ENCODE data around the gene NDUFV1. TPM values are rescaled to one million over a fixed set of nuclear protein-coding genes. Genes with fewer than 3 reads are reported as not detected.
"Not testable (repeated sequence)": the region's sequence is repeated elsewhere in the genome, so short reads cannot be mapped to it uniquely, and the experiment has no call there.

NDUFV1 gene
- total RNA-seq, 2 experiments from 2014 or later: 317 to 321 TPM

- Mint-ChIP-seq H3K4me3 (peak overlapping the region; percentile 74), H3K4me1 (peaks cover 21% of the 10 kb centered on the region), H3K27me3 (peaks cover 11% of the 10 kb centered on the region), H3K36me3 (peaks cover 7% of the 10 kb centered on the region), H3K9me3 (no peaks in the 10 kb centered on the region), H3K27ac (peak overlapping the region; percentile 95)
- no peak for DNase-seq
Measured at GRCh38 chr11:67613313-67613959, 6.7 kb downstream of the NDUFV1 start.

DNA sequence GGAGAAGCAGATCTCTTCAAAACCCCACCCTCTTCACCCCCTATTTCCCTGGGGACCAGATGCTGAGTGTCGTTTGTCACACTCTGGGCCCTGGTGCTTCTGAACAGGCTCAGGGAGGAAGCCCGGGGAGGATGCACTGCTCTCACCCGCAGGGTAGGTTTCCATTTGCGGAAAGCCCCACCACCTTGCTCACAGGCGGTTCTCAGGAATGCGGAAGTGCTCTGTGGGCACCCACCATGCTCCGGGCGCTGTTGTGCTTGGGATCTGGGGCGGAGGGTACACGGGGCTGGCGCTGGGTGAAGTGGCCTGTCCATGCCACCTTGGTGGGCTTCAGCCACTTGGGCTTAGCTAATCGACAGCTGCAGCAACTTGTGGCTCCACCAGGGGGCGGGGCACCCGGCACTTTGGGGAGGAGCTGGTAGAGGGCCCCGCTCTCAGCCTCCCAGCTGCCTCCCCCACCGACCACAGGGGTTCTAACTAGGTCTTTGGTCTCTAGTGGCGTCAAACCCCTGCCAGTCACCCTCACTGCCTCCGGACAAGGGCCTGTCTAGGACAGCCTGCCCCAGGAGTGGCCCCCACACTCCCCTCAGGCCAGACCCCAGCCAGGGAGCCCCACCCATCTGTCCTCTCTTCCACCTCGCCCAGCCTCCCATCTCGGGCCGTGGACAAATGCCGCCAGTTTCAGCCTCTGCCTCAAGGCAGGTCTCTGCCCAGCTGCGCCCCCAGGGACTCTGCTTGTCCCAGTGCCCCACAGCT, 7.4 kb downstream of the NDUFV1 start:
- peak; percentile 80 for DNase-seq
- Mint-ChIP-seq H3K27ac (peak overlapping the region; percentile 95), H3K9me3 (no peaks in the 10 kb centered on the region), H3K4me1 (peaks cover 19% of the 10 kb centered on the region), H3K4me3 (peak overlapping the region; percentile 74), H3K27me3 (peaks cover 11% of the 10 kb centered on the region), H3K36me3 (peaks cover 3% of the 10 kb centered on the region)

GRCh38 chr11:67614730-67615714, 8.3 kb downstream of the NDUFV1 start:
- Mint-ChIP-seq H3K4me3 (peak overlapping the region; percentile 76), H3K36me3 (no peaks in the 10 kb centered on the region), H3K9me3 (no peaks in the 10 kb centered on the region), H3K27ac (peak overlapping the region; percentile 95), H3K27me3 (peaks cover 11% of the 10 kb centered on the region), H3K4me1 (peaks cover 16% of the 10 kb centered on the region)
- peak; percentile 78 for DNase-seq

DNA sequence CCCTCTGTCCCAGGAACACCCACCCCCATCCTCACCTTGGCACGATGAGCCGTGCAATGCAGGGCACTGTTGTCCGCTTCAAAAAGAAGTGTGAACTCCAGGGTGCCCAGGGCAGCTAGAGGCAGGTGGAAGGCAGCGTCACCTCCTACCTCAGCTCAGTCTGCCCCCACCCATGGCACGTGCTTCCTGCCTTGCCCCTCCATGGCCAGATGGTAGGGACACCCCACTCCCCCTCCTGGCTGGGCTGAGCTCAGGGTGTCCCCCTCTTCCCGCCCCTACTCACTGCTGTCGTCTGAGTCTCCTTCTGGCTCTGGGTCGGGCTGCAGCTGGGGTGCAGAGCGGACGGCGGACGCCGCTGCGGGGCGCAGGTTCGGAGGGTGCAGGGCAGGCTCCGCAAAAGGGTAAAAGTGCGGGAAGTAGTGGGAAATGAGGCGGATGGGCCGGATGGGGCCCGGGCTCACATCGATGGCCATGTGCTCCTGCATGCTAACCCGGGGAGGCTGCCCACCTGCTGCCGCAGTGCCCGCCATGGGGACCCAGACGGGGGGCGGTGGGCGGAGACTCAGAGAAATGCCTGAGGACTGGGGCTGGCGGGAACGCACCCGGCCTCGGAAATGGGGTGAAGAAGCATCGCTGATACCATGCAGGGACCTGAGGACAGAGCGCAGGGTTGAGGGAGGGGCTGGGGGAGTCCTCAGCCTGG, 9.1 kb downstream of the NDUFV1 start:
- Mint-ChIP-seq H3K9me3 (no peaks in the 10 kb centered on the region), H3K4me3 (peak overlapping the region; percentile 76), H3K36me3 (no peaks in the 10 kb centered on the region), H3K27me3 (peaks cover 11% of the 10 kb centered on the region), H3K27ac (peak overlapping the region; percentile 74), H3K4me1 (peaks cover 16% of the 10 kb centered on the region)
- no peak for DNase-seq

GRCh38 chr11:67616431-67617242, 9.9 kb downstream of the NDUFV1 start:
- Mint-ChIP-seq H3K4me3 (peak overlapping the region; percentile 76), H3K27ac (peak overlapping the region; percentile 16), H3K9me3 (no peaks in the 10 kb centered on the region), H3K27me3 (peaks cover 11% of the 10 kb centered on the region), H3K36me3 (no peaks in the 10 kb centered on the region), H3K4me1 (peaks cover 16% of the 10 kb centered on the region)
- DNase-seq: no peak

DNA sequence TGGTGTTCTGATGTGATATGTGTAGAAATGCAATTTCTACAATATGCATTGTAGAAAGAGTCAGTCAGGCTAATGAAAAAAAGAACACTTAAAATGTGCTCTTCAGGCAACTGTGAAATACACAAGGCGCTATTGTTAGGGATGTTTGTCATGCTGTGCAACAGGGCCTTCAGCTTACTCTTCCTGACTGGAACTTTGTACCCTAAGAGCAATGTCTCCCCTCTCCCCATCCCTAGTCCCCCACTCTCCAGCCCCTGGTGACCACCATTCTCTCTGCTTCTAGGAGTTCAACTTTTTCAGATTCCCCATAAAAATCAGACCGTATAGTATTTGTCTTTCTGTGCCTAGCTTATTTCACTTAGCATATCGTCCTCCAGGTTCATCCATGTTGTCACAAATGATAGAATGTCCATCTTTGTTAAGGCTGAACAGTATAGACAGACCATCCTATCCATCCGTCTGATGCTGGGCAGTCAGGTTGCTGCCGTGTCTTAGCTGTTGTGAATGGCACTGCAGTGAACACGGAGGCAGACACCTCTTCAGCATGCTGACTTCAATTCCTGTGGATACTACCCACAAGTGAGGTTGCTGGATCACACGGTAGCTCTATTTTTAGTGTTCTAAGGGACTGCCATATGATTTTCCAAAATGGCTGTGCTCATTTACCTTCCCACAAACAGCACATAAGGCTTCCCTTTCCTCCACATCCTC, 10.7 kb downstream of the NDUFV1 start:
- Mint-ChIP-seq H3K4me3 (peak overlapping the region; percentile 76), H3K36me3 (no peaks in the 10 kb centered on the region), H3K9me3 (no peaks in the 10 kb centered on the region), H3K27ac (no peak overlapping the region), H3K4me1 (peaks cover 16% of the 10 kb centered on the region), H3K27me3 (peaks cover 11% of the 10 kb centered on the region)
- no peak for DNase-seq

DNA sequence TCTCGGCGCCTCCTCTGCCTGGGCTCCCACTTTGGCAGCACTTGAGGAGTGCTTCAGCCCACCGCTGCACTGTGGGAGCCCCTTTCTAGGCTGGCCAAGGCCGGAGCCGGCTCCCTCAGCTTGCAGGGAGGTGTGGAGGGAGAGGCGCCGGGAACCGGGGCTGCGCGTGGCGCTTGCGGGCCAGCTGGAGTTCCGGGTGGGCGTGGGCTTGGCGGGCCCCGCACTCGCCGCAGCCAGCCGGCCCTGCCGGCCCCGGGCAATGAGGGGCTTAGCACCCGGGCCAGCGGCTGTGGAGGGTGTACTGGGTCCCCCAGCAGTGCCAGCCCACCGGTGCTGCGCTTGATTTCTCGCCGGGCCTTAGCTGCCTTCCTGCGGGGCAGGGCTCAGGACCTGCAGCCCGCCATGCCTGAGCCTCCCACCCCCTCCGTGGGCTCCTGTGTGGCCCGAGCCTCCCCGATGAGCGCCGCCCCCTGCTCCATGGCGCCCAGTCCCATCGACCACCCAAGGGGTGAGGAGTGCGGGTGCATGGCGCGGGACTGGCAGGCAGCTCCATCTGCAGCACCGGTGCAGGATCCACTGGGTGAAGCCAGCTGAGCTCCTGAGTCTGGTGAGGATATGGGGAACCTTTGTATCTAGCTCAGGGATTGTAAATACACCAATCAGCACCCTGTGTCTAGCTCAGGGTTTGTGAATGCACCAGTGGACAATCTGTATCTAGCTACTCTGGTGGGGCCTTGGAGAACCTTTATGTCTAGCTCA, 12.3 kb downstream of the NDUFV1 start:
- peaks cover 11% of the 10 kb centered on the region for H3K27me3 Mint-ChIP-seq
- H3K4me1 Mint-ChIP-seq, H3K27ac Mint-ChIP-seq, DNase-seq, H3K36me3 Mint-ChIP-seq, H3K9me3 Mint-ChIP-seq, H3K4me3 Mint-ChIP-seq: not testable (repeated sequence)

DNA sequence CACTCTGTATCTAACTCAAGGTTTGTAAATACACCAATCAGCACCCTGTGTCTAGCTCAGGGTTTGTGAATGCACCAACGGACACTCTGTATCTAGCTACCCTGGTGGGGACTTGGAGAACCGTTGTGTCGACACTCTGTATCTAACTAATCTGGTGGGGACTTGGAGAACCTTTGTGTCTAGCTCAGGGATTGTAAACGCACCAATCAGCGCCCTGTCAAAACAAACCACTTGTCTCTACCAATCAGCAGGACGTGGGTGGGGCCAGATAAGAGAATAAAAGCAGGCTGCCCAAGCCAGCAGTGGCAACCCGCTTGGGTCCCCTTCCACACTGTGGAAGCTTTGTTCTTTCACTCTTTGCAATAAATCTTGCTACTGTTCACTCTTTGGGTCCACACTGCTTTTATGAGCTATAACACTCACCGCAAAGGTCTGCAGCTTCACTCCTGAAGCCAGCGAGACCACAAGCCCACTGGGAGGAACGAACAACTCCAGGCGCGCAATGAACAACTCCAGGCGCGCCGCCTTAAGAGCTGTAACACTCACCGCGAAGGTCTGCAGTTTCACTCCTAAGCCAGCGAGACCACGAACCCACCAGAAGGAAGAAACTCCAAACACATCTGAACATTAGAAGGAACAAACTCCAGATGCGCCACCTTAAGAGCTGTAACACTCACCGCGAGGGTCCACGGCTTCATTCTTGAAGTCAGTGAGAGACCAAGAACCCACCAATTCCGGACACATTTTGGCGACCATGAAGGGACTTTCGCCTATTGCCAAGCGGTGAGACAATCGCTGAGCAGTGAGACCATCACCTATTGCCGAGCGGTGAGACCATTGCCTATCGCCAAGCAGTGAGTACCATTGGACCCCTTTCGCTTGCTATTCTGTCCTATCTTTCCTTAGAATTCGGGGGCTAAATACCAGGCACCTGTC, 13.2 kb downstream of the NDUFV1 start:
- not testable (repeated sequence) for H3K36me3 Mint-ChIP-seq, DNase-seq, H3K27ac Mint-ChIP-seq, H3K4me1 Mint-ChIP-seq, H3K9me3 Mint-ChIP-seq, H3K4me3 Mint-ChIP-seq
- peaks cover 11% of the 10 kb centered on the region for H3K27me3 Mint-ChIP-seq

GRCh38 chr11:67620621-67621020, 13.9 kb downstream of the NDUFV1 start:
- not testable (repeated sequence) for H3K4me3 Mint-ChIP-seq, H3K4me1 Mint-ChIP-seq, DNase-seq, H3K27ac Mint-ChIP-seq, H3K36me3 Mint-ChIP-seq, H3K9me3 Mint-ChIP-seq
- peaks cover 11% of the 10 kb centered on the region for H3K27me3 Mint-ChIP-seq

DNA sequence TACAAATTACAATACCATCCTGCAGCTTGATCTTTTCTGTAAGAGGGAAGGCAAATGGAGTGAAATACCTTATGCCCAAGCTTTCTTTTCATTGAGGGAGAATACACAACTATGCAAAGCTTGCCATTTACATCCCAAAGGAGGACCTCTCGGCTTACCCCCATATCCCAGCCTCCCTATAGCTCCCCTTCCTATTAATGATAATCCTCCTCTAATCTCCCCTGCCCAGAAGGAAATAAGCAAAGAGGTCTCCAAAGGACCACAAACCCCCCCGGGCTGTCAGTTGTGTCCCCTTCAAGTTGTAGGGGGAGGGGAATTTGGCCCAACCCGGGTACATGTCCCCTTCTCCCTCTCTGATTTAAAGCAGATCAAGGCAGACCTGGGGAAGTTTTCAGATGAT, 15.2 kb downstream of the NDUFV1 start:
- H3K4me3 Mint-ChIP-seq, DNase-seq, H3K4me1 Mint-ChIP-seq, H3K36me3 Mint-ChIP-seq, H3K27ac Mint-ChIP-seq, H3K9me3 Mint-ChIP-seq, H3K27me3 Mint-ChIP-seq: not testable (repeated sequence)

GRCh38 chr11:67622905-67623304, 16.2 kb downstream of the NDUFV1 start:
- H3K27ac Mint-ChIP-seq, H3K27me3 Mint-ChIP-seq, DNase-seq, H3K36me3 Mint-ChIP-seq, H3K4me1 Mint-ChIP-seq, H3K4me3 Mint-ChIP-seq, H3K9me3 Mint-ChIP-seq: not testable (repeated sequence)

DNA sequence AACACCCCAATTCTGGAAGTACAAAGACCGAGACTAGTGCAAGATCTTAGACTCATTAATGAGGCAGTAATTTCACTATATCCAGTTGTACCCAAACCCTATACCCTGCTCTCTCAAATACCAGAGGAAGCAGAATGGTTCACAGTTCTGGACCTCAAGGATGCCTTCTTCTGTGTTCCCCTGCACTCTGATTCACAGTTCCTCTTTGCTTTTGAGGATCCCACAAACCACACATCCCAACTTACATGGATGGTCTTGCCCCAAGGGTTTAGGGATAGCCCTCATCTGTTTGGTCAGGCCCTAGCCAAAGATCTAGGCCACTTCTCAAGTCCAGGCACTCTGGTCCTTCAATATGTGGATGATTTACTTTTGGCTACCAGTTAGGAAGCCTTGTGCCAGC, 17.1 kb downstream of the NDUFV1 start:
- H3K36me3 Mint-ChIP-seq, H3K27me3 Mint-ChIP-seq, DNase-seq, H3K9me3 Mint-ChIP-seq, H3K4me1 Mint-ChIP-seq, H3K4me3 Mint-ChIP-seq: not testable (repeated sequence)
- peak overlapping the region; percentile 69 for H3K27ac Mint-ChIP-seq

Data from activated naive CD8-positive, alpha-beta T cell treated with anti-CD3 and anti-CD28 coated beads for 36 hours (primary cell).